Trophoblast cell (in vitro differentiated cells and primary cell): Measurements from ENCODE around the gene DOK4.
"Not testable (repeated sequence)": the region's sequence is repeated elsewhere in the genome, so short reads cannot be mapped to it uniquely, and the experiment has no call there.

Experiments used
- DNase-seq, 2 donors: peaks; one replicate each; pipeline ENCODE4 v3.0.0-alpha.2; 2016
- H2AFZ ChIP-seq: 2 replicates; pipeline ENCODE4 v1.6.1; 2013; ENCODE audit warnings: low read length, moderate library complexity, mild to moderate bottlenecking; ENCODE audit not compliant: insufficient read depth, poor library complexity
- H2AK5ac ChIP-seq: 2 replicates; pipeline ENCODE4 v1.6.1; 2013; ENCODE audit warnings: mild to moderate bottlenecking, low read length
- H2BK120ac ChIP-seq: 2 replicates; pipeline ENCODE4 v1.6.1; 2013; ENCODE audit warnings: low read length, mild to moderate bottlenecking, moderate library complexity; ENCODE audit not compliant: insufficient read depth, poor library complexity
- H2BK12ac ChIP-seq: 2 replicates; pipeline ENCODE4 v1.6.1; 2013; ENCODE audit warnings: mild to moderate bottlenecking, low read length, moderate library complexity
- H2BK5ac ChIP-seq: 2 replicates; pipeline ENCODE4 v1.6.1; 2013; ENCODE audit warnings: low read length, low read depth, moderate library complexity, mild to moderate bottlenecking; ENCODE audit not compliant: poor library complexity
- H3K14ac ChIP-seq: 2 replicates; pipeline ENCODE4 v1.6.1; 2013; ENCODE audit warnings: mild to moderate bottlenecking, low read length
- H3K18ac ChIP-seq: 2 replicates; pipeline ENCODE4 v1.6.1; 2013; ENCODE audit warnings: mild to moderate bottlenecking, low read length
- H3K23ac ChIP-seq: 2 replicates; pipeline ENCODE4 v1.6.1; 2013; ENCODE audit warnings: low read length
- H3K27ac ChIP-seq: 2 replicates; pipeline ENCODE4 v1.5.1; 2013; ENCODE audit warnings: low read depth, mild to moderate bottlenecking, inconsistent platforms, low read length, moderate library complexity
- H3K27me3 ChIP-seq: 2 replicates; pipeline ENCODE4 v1.6.1; 2013; ENCODE audit warnings: inconsistent platforms, mild to moderate bottlenecking, low read length, moderate library complexity; ENCODE audit not compliant: insufficient read depth
- H3K36me3 ChIP-seq, 2 experiments: 1 replicate in 1 of 2; 2 replicates in 1 of 2; pipeline ENCODE4 v1.6.1; 2013; ENCODE audit warnings: low read length in 2 of 2, mild to moderate bottlenecking in 2 of 2, moderate library complexity in 1 of 2; ENCODE audit not compliant: insufficient read depth in 2 of 2, control insufficient read depth in 1 of 2
- H3K4ac ChIP-seq: 2 replicates; pipeline ENCODE4 v1.6.1; 2013; ENCODE audit warnings: low read depth, mild to moderate bottlenecking, low read length, moderate library complexity
- H3K4me1 ChIP-seq, 2 experiments: 1 replicate in 1 of 2; 2 replicates in 1 of 2; pipeline ENCODE4 v1.6.1; 2013; ENCODE audit warnings: low read length in 2 of 2, mild to moderate bottlenecking in 2 of 2, moderate library complexity in 1 of 2; ENCODE audit not compliant: insufficient read depth in 2 of 2, control insufficient read depth in 1 of 2
- H3K4me2 ChIP-seq: 2 replicates; pipeline ENCODE4 v1.6.1; 2013; ENCODE audit warnings: inconsistent platforms, mild to moderate bottlenecking, low read length, moderate library complexity
- H3K4me3 ChIP-seq: 2 replicates; pipeline ENCODE4 v1.5.1; 2013; ENCODE audit warnings: mild to moderate bottlenecking, low read depth, low read length, inconsistent platforms
- H3K79me1 ChIP-seq: one replicate; pipeline ENCODE4 v1.6.1; 2013; ENCODE audit warnings: low read length
- H3K79me2 ChIP-seq: 2 replicates; pipeline ENCODE4 v1.6.1; 2013; ENCODE audit warnings: low read length, mild to moderate bottlenecking; ENCODE audit not compliant: control insufficient read depth, insufficient read depth, poor library complexity
- H3K9ac ChIP-seq: 2 replicates; pipeline ENCODE4 v1.6.1; 2013; ENCODE audit warnings: mild to moderate bottlenecking, low read length
- H3K9me3 ChIP-seq: 2 replicates; pipeline ENCODE4 v1.6.1; 2013; ENCODE audit warnings: low read depth, mild to moderate bottlenecking, control low read depth, inconsistent platforms, low read length; ENCODE audit not compliant: insufficient read depth
- H4K12ac ChIP-seq: 2 replicates; pipeline ENCODE4 v1.6.1; 2013; ENCODE audit warnings: low read depth, mild to moderate bottlenecking, low read length, moderate library complexity
- H4K8ac ChIP-seq: 2 replicates; pipeline ENCODE4 v1.6.1; 2013; ENCODE audit warnings: low read depth, mild to moderate bottlenecking, low read length, moderate library complexity
- H4K91ac ChIP-seq: one replicate; pipeline ENCODE4 v1.6.1; 2013; ENCODE audit warnings: low read depth, mild to moderate bottlenecking, low read length, moderate library complexity
- WGBS: extraction: QIAGEN DNeasy Blood & Tissue Kit; methylation state at CpG from one replicate; pipeline ENCODE4 v1.1.7; 2013; ENCODE audit warnings: missing lambda C conversion rate; ENCODE audit not compliant: insufficient read length, insufficient coverage; ENCODE audit errors: extremely low coverage; 5-methylcytosine and 5-hydroxymethylcytosine counted together

Gene DOK4

DNA sequence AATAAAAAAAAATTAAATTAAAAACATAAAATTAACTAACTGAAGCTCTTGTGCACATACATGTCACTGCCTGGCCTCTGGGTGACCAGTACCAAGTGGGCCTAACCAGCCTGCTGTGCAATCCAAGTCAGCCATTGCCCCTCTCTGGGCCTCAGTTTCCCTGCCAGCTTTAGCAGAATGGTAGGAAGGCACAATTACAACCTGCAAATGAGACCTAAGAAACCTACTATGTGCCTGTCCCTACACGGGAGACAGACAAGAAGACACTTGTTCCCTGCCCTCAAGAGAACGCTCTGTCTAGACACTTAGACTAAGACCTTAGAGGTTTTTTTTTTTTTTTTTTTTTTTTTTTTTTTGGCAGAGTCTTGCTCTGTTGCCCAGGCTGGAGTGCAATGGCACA is 40.8 kb downstream of the DOK4 start:
- WGBS = no CpG with 5 or more reads among the region's 2 CpGs
- peaks cover 0 to 5% of the 10 kb centered on the region in 2 experiments for H3K4me1 ChIP-seq
- H2BK12ac ChIP-seq = no peak overlapping the region
- no peak overlapping the region for H2AFZ ChIP-seq
- DNase-seq = no peak
- H3K9me3 ChIP-seq = peaks cover 3% of the 10 kb centered on the region
- no peaks in the 10 kb centered on the region for H3K27me3 ChIP-seq
- no peak overlapping the region for H3K23ac ChIP-seq
- H3K9ac ChIP-seq = no peak overlapping the region
- no peak overlapping the region for H2BK5ac ChIP-seq
- H3K14ac ChIP-seq = no peak overlapping the region
- H4K8ac ChIP-seq = no peak overlapping the region
- H3K4me2 ChIP-seq = no peak overlapping the region
- H3K18ac ChIP-seq = no peak overlapping the region
- H4K12ac ChIP-seq = no peak overlapping the region
- H3K79me2 ChIP-seq = peaks cover 11% of the 10 kb centered on the region
- H2AK5ac ChIP-seq = no peak overlapping the region
- no peak overlapping the region for H2BK120ac ChIP-seq
- H3K4ac ChIP-seq = no peak overlapping the region
- no peak overlapping the region for H4K91ac ChIP-seq
- H3K27ac ChIP-seq = no peak overlapping the region
- peaks cover 9% of the 10 kb centered on the region for H3K79me1 ChIP-seq
- H3K4me3 ChIP-seq = no peak overlapping the region
- H3K36me3 ChIP-seq = peaks cover 2 to 4% of the 10 kb centered on the region in 2 experiments

DNA sequence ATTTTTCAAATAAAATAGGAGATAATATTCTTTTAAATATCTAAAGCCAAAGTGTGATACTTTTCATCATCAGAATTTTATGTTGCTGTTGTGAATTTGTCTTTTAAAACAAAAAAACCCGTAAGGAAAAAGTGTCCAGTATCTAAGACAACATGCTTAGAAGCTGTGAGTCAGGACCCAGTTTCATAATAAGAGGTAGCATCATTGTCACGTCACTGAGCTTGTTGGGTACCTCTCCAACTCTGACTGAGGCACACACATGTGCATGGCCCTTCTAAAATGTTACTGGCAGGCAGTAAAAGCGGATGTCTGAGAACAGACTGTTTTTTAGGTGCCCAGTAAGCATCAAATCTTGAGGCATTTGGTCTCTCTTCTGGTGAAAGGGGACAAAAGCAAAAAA is 41.6 kb downstream of the DOK4 start:
- Histone ChIP-seq H2AFZ (no peak overlapping the region), H3K14ac (no peak overlapping the region), H3K79me2 (peaks cover 11% of the 10 kb centered on the region), H3K36me3 (peaks cover 6 to 8% of the 10 kb centered on the region in 2 experiments), H4K12ac (no peak overlapping the region), H3K9ac (no peak overlapping the region), H2BK120ac (no peak overlapping the region), H4K91ac (no peak overlapping the region), H3K9me3 (peaks cover 3% of the 10 kb centered on the region), H4K8ac (no peak overlapping the region), H3K4me1 (peaks cover 0 to 5% of the 10 kb centered on the region in 2 experiments), H2BK12ac (no peak overlapping the region), H2BK5ac (no peak overlapping the region), H3K4me2 (no peak overlapping the region), H3K4ac (no peak overlapping the region), H3K27ac (no peak overlapping the region), H2AK5ac (no peak overlapping the region), H3K23ac (no peak overlapping the region), H3K27me3 (no peaks in the 10 kb centered on the region), H3K79me1 (peaks cover 9% of the 10 kb centered on the region), H3K18ac (no peak overlapping the region), H3K4me3 (no peak overlapping the region)
- WGBS = no CpG with 5 or more reads among the region's 3 CpGs
- DNase-seq = no peak

- peaks cover 23% of the 10 kb centered on the region in 2 experiments for H3K36me3 ChIP-seq
- H4K12ac ChIP-seq, H3K4me1 ChIP-seq, H2AFZ ChIP-seq, H2BK5ac ChIP-seq, H3K4ac ChIP-seq, H4K91ac ChIP-seq, H2BK120ac ChIP-seq, H3K79me2 ChIP-seq, H3K9me3 ChIP-seq, H3K79me1 ChIP-seq, H3K27me3 ChIP-seq, H2BK12ac ChIP-seq, DNase-seq, H3K4me3 ChIP-seq, H3K14ac ChIP-seq, H4K8ac ChIP-seq, H3K9ac ChIP-seq, H3K4me2 ChIP-seq, H3K23ac ChIP-seq, H2AK5ac ChIP-seq, H3K27ac ChIP-seq: not testable (repeated sequence)
- H3K18ac ChIP-seq = peak overlapping the region; percentile 10
- no CpG with 5 or more reads among the region's 8 CpGs for WGBS
Observed at GRCh38 chr16:57440551-57440950, 45.7 kb downstream of the DOK4 start.

DNA sequence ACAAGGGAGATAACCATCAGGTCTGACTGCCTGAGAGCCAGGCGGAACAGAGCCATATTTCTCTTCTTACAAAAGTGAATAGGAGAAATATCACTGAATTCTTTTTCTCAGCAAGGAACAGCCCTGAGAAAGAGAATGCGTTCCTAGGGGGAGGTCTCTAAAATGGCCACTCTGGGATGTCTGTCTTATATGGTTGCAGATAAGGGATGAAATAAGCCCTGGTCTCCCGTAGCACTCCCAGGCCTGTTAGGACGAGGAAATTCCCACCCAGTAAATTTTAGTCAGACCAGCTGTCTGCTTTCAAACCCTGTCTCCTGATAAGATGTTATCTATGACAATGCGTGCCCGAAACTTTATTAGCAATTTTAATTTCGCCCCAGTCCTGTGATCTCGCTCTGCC is 46.3 kb downstream of the DOK4 start:
- H2AFZ ChIP-seq, H3K9me3 ChIP-seq, H3K27me3 ChIP-seq, H3K79me2 ChIP-seq, H3K9ac ChIP-seq, H4K8ac ChIP-seq, H3K4ac ChIP-seq, H2AK5ac ChIP-seq, H3K18ac ChIP-seq, H3K14ac ChIP-seq, H3K23ac ChIP-seq, H4K12ac ChIP-seq, H3K4me3 ChIP-seq, H2BK120ac ChIP-seq, DNase-seq, H2BK12ac ChIP-seq, H3K4me1 ChIP-seq, H4K91ac ChIP-seq, H3K4me2 ChIP-seq, H3K27ac ChIP-seq, H2BK5ac ChIP-seq, H3K79me1 ChIP-seq: not testable (repeated sequence)
- no CpG with 5 or more reads among the region's 8 CpGs for WGBS
- peaks cover 25 to 28% of the 10 kb centered on the region in 2 experiments for H3K36me3 ChIP-seq
